ENCODE data around the gene NFATC3.

NFATC3 gene

GRCh38 chr16:68231384-68232136 is 146.4 kb downstream of the NFATC3 start:
- H3K27ac ChIP-seq = no peak overlapping the region
- no peak overlapping the region for H3K4me3 ChIP-seq
- no peak overlapping the region for H3K4me2 ChIP-seq
- H3K9ac ChIP-seq = no peak overlapping the region
- H3K27me3 ChIP-seq = no peaks in the 10 kb centered on the region
- no peak for TF ChIP-seq Cebpa-rat (IDR thresholded peaks at IDR 0.05)
- peaks cover 39% of the 10 kb centered on the region for H3K36me3 ChIP-seq
- H3K9me3 ChIP-seq = peaks cover 9% of the 10 kb centered on the region; the same call in 1 of the 2 replicates
- peaks cover 42% of the 10 kb centered on the region for H4K20me1 ChIP-seq
- peaks cover 47% of the 10 kb centered on the region for H3K4me1 ChIP-seq

- Histone ChIP-seq H3K4me1 (peaks cover 48% of the 10 kb centered on the region), H3K4me2 (no peak overlapping the region), H3K36me3 (peaks cover 33% of the 10 kb centered on the region), H3K9ac (no peak overlapping the region), H3K27ac (no peak overlapping the region), H3K4me3 (no peak overlapping the region), H3K27me3 (no peaks in the 10 kb centered on the region), H3K9me3 (peaks cover 9% of the 10 kb centered on the region; the same call in 1 of the 2 replicates), H4K20me1 (peaks cover 35% of the 10 kb centered on the region)
- no peak for TF ChIP-seq Cebpa-rat (IDR thresholded peaks at IDR 0.05)
These were observed 147.2 kb downstream of the NFATC3 start for GRCh38 chr16:68232335-68232734.

GRCh38 chr16:68233085-68233834 is 148.1 kb downstream of the NFATC3 start:
- Histone ChIP-seq H3K9me3 (peaks cover 9% of the 10 kb centered on the region; the same call in 1 of the 2 replicates), H3K4me1 (peaks cover 45% of the 10 kb centered on the region), H3K36me3 (peaks cover 28% of the 10 kb centered on the region), H4K20me1 (peaks cover 26% of the 10 kb centered on the region), H3K9ac (no peak overlapping the region), H3K4me2 (peak overlapping the region; percentile 81), H3K27me3 (no peaks in the 10 kb centered on the region), H3K4me3 (no peak overlapping the region), H3K27ac (0 out of 2 replicates have a peak overlapping the region, but pooled peaks have one; percentile 40)
- no peak for TF ChIP-seq Cebpa-rat (IDR thresholded peaks at IDR 0.05)

- H3K36me3 ChIP-seq = peaks cover 28% of the 10 kb centered on the region
- peaks cover 26% of the 10 kb centered on the region for H4K20me1 ChIP-seq
- no peak overlapping the region for H3K4me3 ChIP-seq
- H3K27me3 ChIP-seq = no peaks in the 10 kb centered on the region
- H3K9ac ChIP-seq = no peak overlapping the region
- H3K4me2 ChIP-seq = peak overlapping the region; percentile 81
- peaks cover 50% of the 10 kb centered on the region for H3K4me1 ChIP-seq
- H3K9me3 ChIP-seq = peaks cover 9% of the 10 kb centered on the region; the same call in 1 of the 2 replicates
- H3K27ac ChIP-seq = peak overlapping the region; percentile 53; the same call in 1 of the 2 replicates
- TF ChIP-seq Cebpa-rat (IDR thresholded peaks at IDR 0.05) = peak; percentile 64; the same call in 1 of the 2 replicates
These were observed 148.6 kb downstream of the NFATC3 start for GRCh38 chr16:68233835-68234187.

- H3K36me3 ChIP-seq = peaks cover 27% of the 10 kb centered on the region
- peaks cover 9% of the 10 kb centered on the region; the same call in 1 of the 2 replicates for H3K9me3 ChIP-seq
- H4K20me1 ChIP-seq = peaks cover 20% of the 10 kb centered on the region
- H3K4me1 ChIP-seq = peaks cover 51% of the 10 kb centered on the region
- no peaks in the 10 kb centered on the region for H3K27me3 ChIP-seq
- 0 out of 2 replicates have a peak overlapping the region, but pooled peaks have one; percentile 10 for H3K9ac ChIP-seq
- H3K4me3 ChIP-seq = no peak overlapping the region
- H3K4me2 ChIP-seq = peak overlapping the region; percentile 81
- peak overlapping the region; percentile 53 for H3K27ac ChIP-seq
- TF ChIP-seq Cebpa-rat (IDR thresholded peaks at IDR 0.05) = no peak
These were observed 149.3 kb downstream of the NFATC3 start for GRCh38 chr16:68234188-68235107.

- Histone ChIP-seq H3K4me1 (peaks cover 57% of the 10 kb centered on the region), H3K9ac (no peak overlapping the region), H4K20me1 (peaks cover 12% of the 10 kb centered on the region; the same call in 1 of the 2 replicates), H3K9me3 (peaks cover 9% of the 10 kb centered on the region; the same call in 1 of the 2 replicates), H3K27me3 (no peaks in the 10 kb centered on the region), H3K36me3 (peaks cover 19% of the 10 kb centered on the region), H3K4me2 (peak overlapping the region; percentile 81), H3K4me3 (no peak overlapping the region), H3K27ac (peak overlapping the region; percentile 53)
- no peak for TF ChIP-seq Cebpa-rat (IDR thresholded peaks at IDR 0.05)
These were observed 150.1 kb downstream of the NFATC3 start for GRCh38 chr16:68235108-68235886.

GRCh38 chr16:68235887-68236136 is 150.6 kb downstream of the NFATC3 start, which contains the start of gene ESRP2:
ESRP2 (minus strand) TSS chr16:68236127; CDS start chr16:68236045, 82 bp downstream.
- H3K27me3 ChIP-seq = no peaks in the 10 kb centered on the region
- H3K4me1 ChIP-seq = peaks cover 57% of the 10 kb centered on the region
- H3K4me2 ChIP-seq = peak within 1 kb of the TSS; percentile 94
- H4K20me1 ChIP-seq = peaks cover 12% of the 10 kb centered on the region; the same call in 1 of the 2 replicates
- peak within 1 kb of the TSS; percentile 68 for H3K4me3 ChIP-seq
- no peak for TF ChIP-seq Cebpa-rat (IDR thresholded peaks at IDR 0.05)
- peaks cover 14% of the 10 kb centered on the region for H3K36me3 ChIP-seq
- H3K9me3 ChIP-seq = peaks cover 9% of the 10 kb centered on the region; the same call in 1 of the 2 replicates
- peak within 1 kb of the TSS; percentile 84 for H3K27ac ChIP-seq
- peak within 1 kb of the TSS; percentile 76 for H3K9ac ChIP-seq

GRCh38 chr16:68236137-68236825 is 151.1 kb downstream of the NFATC3 start:
- peaks cover 9% of the 10 kb centered on the region; the same call in 1 of the 2 replicates for H3K9me3 ChIP-seq
- H3K36me3 ChIP-seq = peaks cover 9% of the 10 kb centered on the region
- no peak overlapping the region for H3K9ac ChIP-seq
- no peak for TF ChIP-seq Cebpa-rat (IDR thresholded peaks at IDR 0.05)
- H4K20me1 ChIP-seq = peaks cover 12% of the 10 kb centered on the region; the same call in 1 of the 2 replicates
- peak overlapping the region; percentile 94 for H3K4me2 ChIP-seq
- no peaks in the 10 kb centered on the region for H3K27me3 ChIP-seq
- H3K4me1 ChIP-seq = peaks cover 57% of the 10 kb centered on the region
- H3K27ac ChIP-seq = no peak overlapping the region; the same call in 1 of the 2 replicates
- no peak overlapping the region; the same call in 1 of the 2 replicates for H3K4me3 ChIP-seq

Measured in BLaER1 (cell line).